ENCODE data around the gene SLC35D1. TPM values are rescaled to one million over a fixed set of nuclear protein-coding genes. Genes with fewer than 3 reads are reported as not detected.
"Not testable (repeated sequence)": the region's sequence is repeated elsewhere in the genome, so short reads cannot be mapped to it uniquely, and the experiment has no call there.

Gene SLC35D1
- polyA plus RNA-seq, 2 donors, result 1.5 to 3.0 TPM

DNA sequence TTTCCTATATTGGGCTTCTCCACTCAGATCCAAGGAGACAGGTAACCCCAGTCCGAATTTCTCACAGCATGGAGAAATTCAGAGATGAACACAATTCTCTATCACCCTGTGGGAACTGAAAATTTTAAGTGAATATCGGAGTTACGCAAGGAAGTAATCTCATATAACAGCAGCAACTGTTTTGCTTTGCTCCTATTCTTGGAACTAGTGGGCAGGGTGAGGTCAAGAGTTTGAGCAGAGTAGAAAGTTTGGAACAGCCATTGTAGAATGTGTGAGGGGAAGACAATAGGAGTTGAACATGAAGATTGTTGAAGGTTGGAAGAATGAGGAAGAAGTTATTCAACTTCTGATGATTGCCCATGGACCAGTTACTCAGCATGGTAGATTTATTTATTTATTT, 24.3 kb upstream of the SLC35D1 start:
- WGBS, 2 donors, result 96 to 97% methylated on average over 3 of the region's 3 CpGs
- Histone ChIP-seq H3K36me3 (ENCODE audit: control insufficient read depth in 2 of 2, insufficient read depth in 2 of 2, low read length in 1 of 2) (no peaks in the 10 kb centered on the region), H3K9me3 (ENCODE audit: control insufficient read depth in 2 of 2, insufficient read depth in 1 of 2, low read depth in 1 of 2, low read length in 1 of 2) (no peaks in the 10 kb centered on the region), H3K27ac (ENCODE audit: low read depth in 2 of 2, low read length in 1 of 2) (no peak overlapping the region), H3K4me1 (ENCODE audit: control insufficient read depth in 2 of 2, insufficient read depth in 2 of 2, low read length in 1 of 2) (no peaks in the 10 kb centered on the region), H3K27me3 (ENCODE audit: control insufficient read depth in 1 of 2, insufficient read depth in 2 of 2, low read length in 2 of 2) (peaks cover 0 to 3% of the 10 kb centered on the region in 2 donors), H3K4me3 (ENCODE audit: low read depth in 1 of 2, low read length in 2 of 2) (no peak overlapping the region)

DNA sequence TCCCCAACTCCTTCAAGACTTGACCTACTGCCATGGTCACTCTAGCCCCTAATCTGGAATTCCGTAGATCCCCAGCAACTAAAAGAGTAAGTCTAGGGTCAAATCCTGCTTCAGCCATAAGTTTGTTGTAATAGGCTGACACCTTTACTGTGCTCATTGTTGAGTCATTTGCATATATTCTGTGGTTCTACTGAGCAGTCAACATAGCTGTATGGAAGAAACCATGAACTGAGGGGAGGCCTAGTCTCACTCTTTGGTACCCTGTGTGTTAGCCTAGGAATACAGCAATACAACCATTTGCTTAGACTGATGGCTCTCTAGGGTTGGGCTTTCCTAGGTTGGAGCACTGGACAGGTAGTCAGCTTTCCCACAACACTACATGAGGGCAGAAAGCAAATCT, 23.6 kb upstream of the SLC35D1 start:
- 98 to 100% methylated on average over 1 of the region's 1 CpG for WGBS, 2 donors
- Histone ChIP-seq H3K27ac (ENCODE audit: low read depth in 2 of 2, low read length in 1 of 2) (no peak overlapping the region), H3K27me3 (ENCODE audit: control insufficient read depth in 1 of 2, insufficient read depth in 2 of 2, low read length in 2 of 2) (peaks cover 0 to 6% of the 10 kb centered on the region in 2 donors), H3K4me1 (ENCODE audit: control insufficient read depth in 2 of 2, insufficient read depth in 2 of 2, low read length in 1 of 2) (no peaks in the 10 kb centered on the region), H3K36me3 (ENCODE audit: control insufficient read depth in 2 of 2, insufficient read depth in 2 of 2, low read length in 1 of 2) (no peaks in the 10 kb centered on the region), H3K4me3 (ENCODE audit: low read depth in 1 of 2, low read length in 2 of 2) (no peak overlapping the region), H3K9me3 (ENCODE audit: control insufficient read depth in 2 of 2, insufficient read depth in 1 of 2, low read depth in 1 of 2, low read length in 1 of 2) (no peaks in the 10 kb centered on the region)

DNA sequence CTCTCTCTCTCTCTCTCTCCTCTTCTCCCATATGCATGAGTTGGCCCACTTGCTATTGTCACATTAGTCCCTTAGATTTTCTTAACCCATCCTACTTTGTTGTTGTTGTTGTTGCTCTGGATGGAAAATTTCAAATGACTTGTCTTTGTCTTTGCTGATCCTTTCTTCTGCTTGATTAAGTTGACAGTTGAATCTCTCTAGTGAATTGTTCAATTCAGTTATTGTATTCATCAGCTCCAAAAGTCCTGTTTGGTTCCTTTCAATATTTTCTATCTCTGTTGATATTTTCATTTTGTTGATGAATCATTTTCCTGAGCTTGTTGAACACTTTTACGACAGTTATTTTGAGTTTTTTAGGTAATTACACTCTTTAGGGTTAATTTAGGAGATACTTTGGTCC, 18.8 kb upstream of the SLC35D1 start:
- Histone ChIP-seq H3K36me3 (ENCODE audit: control insufficient read depth in 2 of 2, insufficient read depth in 2 of 2, low read length in 1 of 2) (no peaks in the 10 kb centered on the region), H3K4me1 (ENCODE audit: control insufficient read depth in 2 of 2, insufficient read depth in 2 of 2, low read length in 1 of 2) (no peaks in the 10 kb centered on the region), H3K9me3 (ENCODE audit: control insufficient read depth in 2 of 2, insufficient read depth in 1 of 2, low read depth in 1 of 2, low read length in 1 of 2) (peaks cover 2% of the 10 kb centered on the region in 2 donors), H3K27ac (ENCODE audit: low read depth in 2 of 2, low read length in 1 of 2) (no peak overlapping the region), H3K27me3 (ENCODE audit: control insufficient read depth in 1 of 2, insufficient read depth in 2 of 2, low read length in 2 of 2) (peaks cover 0 to 6% of the 10 kb centered on the region in 2 donors), H3K4me3 (ENCODE audit: low read depth in 1 of 2, low read length in 2 of 2) (no peak overlapping the region)
- WGBS, 2 donors, result 85 to 89% methylated on average over 1 of the region's 1 CpG

DNA sequence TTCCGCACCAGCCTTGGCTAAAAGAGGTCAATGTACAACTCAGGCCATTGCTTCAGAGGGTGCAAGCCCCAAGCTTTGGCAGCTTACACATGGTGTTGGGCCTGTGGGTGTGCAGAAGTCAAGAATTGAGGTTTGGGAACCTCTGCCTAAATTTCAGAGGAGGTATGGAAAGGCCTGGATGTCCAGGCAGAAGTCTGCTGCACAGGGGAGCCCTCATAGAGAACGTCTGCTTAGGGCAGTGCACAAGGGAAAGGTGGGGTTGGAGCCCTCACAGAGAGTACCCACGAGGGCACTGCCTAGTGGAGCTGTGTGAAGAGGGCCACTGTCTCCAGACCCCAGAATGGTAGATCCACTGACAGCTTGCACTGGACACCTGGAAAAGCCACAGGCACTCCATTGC, 13.7 kb upstream of the SLC35D1 start:
- H3K4me1 ChIP-seq (ENCODE audit: control insufficient read depth in 2 of 2, insufficient read depth in 2 of 2, low read length in 1 of 2); H3K36me3 ChIP-seq (ENCODE audit: control insufficient read depth in 2 of 2, insufficient read depth in 2 of 2, low read length in 1 of 2); H3K27me3 ChIP-seq (ENCODE audit: control insufficient read depth in 1 of 2, insufficient read depth in 2 of 2, low read length in 2 of 2); H3K27ac ChIP-seq (ENCODE audit: low read depth in 2 of 2, low read length in 1 of 2); H3K4me3 ChIP-seq (ENCODE audit: low read depth in 1 of 2, low read length in 2 of 2); H3K9me3 ChIP-seq (ENCODE audit: control insufficient read depth in 2 of 2, insufficient read depth in 1 of 2, low read depth in 1 of 2, low read length in 1 of 2): not testable (repeated sequence)
- WGBS, 2 donors, result 58 to 61% methylated on average over 3 of the region's 3 CpGs

DNA sequence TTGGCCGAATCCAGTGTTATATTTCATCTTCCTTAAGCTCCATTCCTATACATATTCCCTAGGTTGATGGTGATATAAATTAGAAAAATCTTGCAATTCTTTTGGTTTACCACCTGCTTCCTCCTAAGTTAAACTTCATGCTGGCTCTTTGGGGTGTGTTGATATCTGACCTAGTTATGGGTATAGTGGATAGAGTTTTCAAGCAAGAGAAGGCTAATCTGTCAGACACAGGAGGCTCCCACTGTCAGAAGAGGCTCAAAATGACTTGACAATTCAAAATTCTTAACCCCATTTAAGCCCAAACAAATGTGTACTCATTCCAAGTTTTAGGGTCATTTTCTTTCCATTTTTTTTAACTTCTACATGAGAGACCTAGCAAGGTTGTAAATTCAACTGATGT, 8.5 kb upstream of the SLC35D1 start:
- Histone ChIP-seq H3K4me3 (ENCODE audit: low read depth in 1 of 2, low read length in 2 of 2) (no peak overlapping the region), H3K9me3 (ENCODE audit: control insufficient read depth in 2 of 2, insufficient read depth in 1 of 2, low read depth in 1 of 2, low read length in 1 of 2) (peaks cover 0 to 1% of the 10 kb centered on the region in 2 donors), H3K36me3 (ENCODE audit: control insufficient read depth in 2 of 2, insufficient read depth in 2 of 2, low read length in 1 of 2) (no peaks in the 10 kb centered on the region), H3K27ac (ENCODE audit: low read depth in 2 of 2, low read length in 1 of 2) (no peak overlapping the region), H3K4me1 (ENCODE audit: control insufficient read depth in 2 of 2, insufficient read depth in 2 of 2, low read length in 1 of 2) (no peaks in the 10 kb centered on the region), H3K27me3 (ENCODE audit: control insufficient read depth in 1 of 2, insufficient read depth in 2 of 2, low read length in 2 of 2) (no peaks in the 10 kb centered on the region)
- 99 to 100% methylated on average over 1 of the region's 1 CpG for WGBS, 2 donors

DNA sequence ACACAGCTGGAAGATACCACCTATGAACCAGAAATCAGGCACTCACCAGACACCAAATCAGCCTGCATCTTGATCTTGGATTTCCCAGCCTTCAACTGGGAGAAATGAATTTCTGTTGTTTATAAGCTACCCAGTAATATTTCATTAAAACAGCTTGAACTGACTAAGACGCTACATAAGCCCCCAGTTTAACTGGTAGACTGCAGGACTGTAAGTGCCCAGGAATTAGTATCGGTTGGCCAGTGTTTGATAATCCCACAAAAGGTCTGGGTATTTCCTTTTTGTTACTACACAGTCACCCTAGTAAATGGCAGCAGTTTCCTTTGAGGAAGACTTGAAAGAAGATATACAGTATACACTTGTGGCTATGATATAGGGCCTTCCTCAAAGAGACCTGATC, 7.3 kb upstream of the SLC35D1 start:
- 93 to 94% methylated on average over 2 of the region's 2 CpGs for WGBS, 2 donors
- no peaks in the 10 kb centered on the region for H3K36me3 ChIP-seq (ENCODE audit: control insufficient read depth in 2 of 2, insufficient read depth in 2 of 2, low read length in 1 of 2)
- H3K9me3 ChIP-seq (ENCODE audit: control insufficient read depth in 2 of 2, insufficient read depth in 1 of 2, low read depth in 1 of 2, low read length in 1 of 2), result no peaks in the 10 kb centered on the region
- no peak overlapping the region for H3K27ac ChIP-seq (ENCODE audit: low read depth in 2 of 2, low read length in 1 of 2)
- no peaks in the 10 kb centered on the region for H3K27me3 ChIP-seq (ENCODE audit: control insufficient read depth in 1 of 2, insufficient read depth in 2 of 2, low read length in 2 of 2)
- H3K4me3 ChIP-seq (ENCODE audit: low read depth in 1 of 2, low read length in 2 of 2), result no peak overlapping the region
- H3K4me1 ChIP-seq (ENCODE audit: control insufficient read depth in 2 of 2, insufficient read depth in 2 of 2, low read length in 1 of 2), result no peaks in the 10 kb centered on the region

DNA sequence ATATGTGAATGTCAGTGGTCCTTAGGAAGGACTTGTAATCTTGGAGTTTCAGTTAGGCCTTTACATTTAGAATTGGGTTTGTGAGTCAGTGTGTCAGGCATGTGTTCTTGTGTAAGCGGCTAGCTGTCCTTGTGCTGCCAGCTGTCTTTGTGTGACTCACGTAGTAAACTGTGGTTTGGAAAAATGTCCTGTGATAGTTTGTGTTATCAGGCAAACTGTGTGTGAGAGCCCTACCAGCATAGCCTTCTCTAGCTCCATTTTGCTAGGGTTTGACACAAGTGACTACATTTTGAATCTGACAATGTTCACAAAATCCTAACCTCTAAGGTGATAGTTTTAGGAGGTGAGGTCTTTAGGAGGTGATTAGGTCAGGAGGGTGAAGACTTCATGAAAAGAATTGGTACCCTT, 6.9 kb upstream of the SLC35D1 start:
- Histone ChIP-seq H3K36me3 (ENCODE audit: control insufficient read depth in 2 of 2, insufficient read depth in 2 of 2, low read length in 1 of 2) (no peaks in the 10 kb centered on the region), H3K4me1 (ENCODE audit: control insufficient read depth in 2 of 2, insufficient read depth in 2 of 2, low read length in 1 of 2) (no peaks in the 10 kb centered on the region), H3K4me3 (ENCODE audit: low read depth in 1 of 2, low read length in 2 of 2) (no peak overlapping the region), H3K27ac (ENCODE audit: low read depth in 2 of 2, low read length in 1 of 2) (no peak overlapping the region), H3K27me3 (ENCODE audit: control insufficient read depth in 1 of 2, insufficient read depth in 2 of 2, low read length in 2 of 2) (no peaks in the 10 kb centered on the region), H3K9me3 (ENCODE audit: control insufficient read depth in 2 of 2, insufficient read depth in 1 of 2, low read depth in 1 of 2, low read length in 1 of 2) (no peaks in the 10 kb centered on the region)
- WGBS, 2 donors, result 48 to 61% methylated on average over 2 of the region's 2 CpGs

DNA sequence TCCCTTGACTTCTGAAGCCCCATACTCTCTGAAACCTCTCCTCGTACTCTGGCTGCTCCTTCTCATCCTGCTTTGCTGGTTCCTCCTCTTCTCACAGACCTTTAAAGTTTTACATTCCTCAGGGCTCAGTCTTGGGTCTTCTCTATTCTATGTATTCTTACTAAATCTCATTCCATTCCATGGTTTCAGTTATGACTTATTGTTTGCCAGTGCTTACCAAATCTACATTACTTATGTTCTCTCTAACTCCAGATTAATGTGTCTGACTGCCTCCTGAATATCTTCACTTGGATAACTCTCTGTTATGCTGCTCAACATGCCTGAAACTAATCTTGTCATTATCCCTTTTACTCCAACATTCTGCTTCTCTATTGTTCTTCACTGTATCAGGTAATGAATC, 5.4 kb upstream of the SLC35D1 start:
- Histone ChIP-seq H3K4me1 (ENCODE audit: control insufficient read depth in 2 of 2, insufficient read depth in 2 of 2, low read length in 1 of 2) (no peaks in the 10 kb centered on the region), H3K27me3 (ENCODE audit: control insufficient read depth in 1 of 2, insufficient read depth in 2 of 2, low read length in 2 of 2) (no peaks in the 10 kb centered on the region), H3K27ac (ENCODE audit: low read depth in 2 of 2, low read length in 1 of 2) (no peak overlapping the region), H3K4me3 (ENCODE audit: low read depth in 1 of 2, low read length in 2 of 2) (no peak overlapping the region), H3K36me3 (ENCODE audit: control insufficient read depth in 2 of 2, insufficient read depth in 2 of 2, low read length in 1 of 2) (no peaks in the 10 kb centered on the region), H3K9me3 (ENCODE audit: control insufficient read depth in 2 of 2, insufficient read depth in 1 of 2, low read depth in 1 of 2, low read length in 1 of 2) (no peaks in the 10 kb centered on the region)
- 83 to 86% methylated on average over 1 of the region's 1 CpG for WGBS, 2 donors

DNA sequence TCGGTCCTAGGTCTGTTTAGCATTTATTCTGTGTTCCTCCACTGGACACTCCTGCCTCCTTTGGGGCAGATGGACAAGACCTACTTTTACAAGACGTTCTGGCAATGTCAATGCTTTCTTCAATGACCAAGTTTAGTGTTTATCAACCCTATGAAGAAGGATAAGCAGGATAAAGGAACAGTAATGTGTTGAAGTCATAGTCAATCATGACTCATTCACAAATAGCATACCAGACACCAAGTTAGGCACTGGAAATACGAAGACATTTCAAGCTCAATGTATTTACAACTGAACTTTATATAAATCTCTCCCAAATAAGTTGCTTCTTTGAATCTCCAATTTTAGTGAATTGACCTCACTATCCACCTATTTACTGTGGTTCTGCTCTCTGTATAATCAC, 4.8 kb upstream of the SLC35D1 start:
- Histone ChIP-seq H3K27me3 (ENCODE audit: control insufficient read depth in 1 of 2, insufficient read depth in 2 of 2, low read length in 2 of 2) (no peaks in the 10 kb centered on the region), H3K4me1 (ENCODE audit: control insufficient read depth in 2 of 2, insufficient read depth in 2 of 2, low read length in 1 of 2) (no peaks in the 10 kb centered on the region), H3K4me3 (ENCODE audit: low read depth in 1 of 2, low read length in 2 of 2) (no peak overlapping the region), H3K27ac (ENCODE audit: low read depth in 2 of 2, low read length in 1 of 2) (no peak overlapping the region), H3K36me3 (ENCODE audit: control insufficient read depth in 2 of 2, insufficient read depth in 2 of 2, low read length in 1 of 2) (no peaks in the 10 kb centered on the region), H3K9me3 (ENCODE audit: control insufficient read depth in 2 of 2, insufficient read depth in 1 of 2, low read depth in 1 of 2, low read length in 1 of 2) (no peaks in the 10 kb centered on the region)
- 72 to 76% methylated on average over 3 of the region's 3 CpGs for WGBS, 2 donors

DNA sequence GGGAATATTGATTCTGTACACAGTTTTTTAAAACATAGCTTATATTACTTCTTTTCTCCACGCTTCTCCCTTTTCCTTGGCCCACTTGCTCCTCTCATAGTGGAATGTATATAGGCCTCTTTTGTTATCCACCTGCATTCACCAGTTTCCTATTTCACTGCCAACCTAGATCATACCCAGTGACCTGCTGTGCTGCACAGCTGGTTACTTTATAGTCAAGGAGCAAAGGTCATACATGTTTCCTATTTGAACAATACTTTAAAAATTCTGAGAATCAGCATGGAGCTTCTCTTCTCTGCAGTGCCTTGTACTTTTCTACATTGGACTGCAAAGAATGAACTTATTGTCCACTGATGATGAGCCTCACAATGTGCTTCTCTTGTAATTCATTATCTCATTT, 4.3 kb upstream of the SLC35D1 start:
- WGBS, 2 donors, result 96 to 98% methylated on average over 1 of the region's 1 CpG
- H3K36me3 ChIP-seq (ENCODE audit: control insufficient read depth in 2 of 2, insufficient read depth in 2 of 2, low read length in 1 of 2), result no peaks in the 10 kb centered on the region
- H3K9me3 ChIP-seq (ENCODE audit: control insufficient read depth in 2 of 2, insufficient read depth in 1 of 2, low read depth in 1 of 2, low read length in 1 of 2), result no peaks in the 10 kb centered on the region
- no peaks in the 10 kb centered on the region for H3K4me1 ChIP-seq (ENCODE audit: control insufficient read depth in 2 of 2, insufficient read depth in 2 of 2, low read length in 1 of 2)
- no peak overlapping the region for H3K4me3 ChIP-seq (ENCODE audit: low read depth in 1 of 2, low read length in 2 of 2)
- H3K27me3 ChIP-seq (ENCODE audit: control insufficient read depth in 1 of 2, insufficient read depth in 2 of 2, low read length in 2 of 2), result no peaks in the 10 kb centered on the region
- no peak overlapping the region for H3K27ac ChIP-seq (ENCODE audit: low read depth in 2 of 2, low read length in 1 of 2)

Data from esophagus (tissue), 2 donors.